Fibroblast of skin of left biceps (primary cell): Measurements from ENCODE around the gene TRPM2.
"Not testable (repeated sequence)": the region's sequence is repeated elsewhere in the genome, so short reads cannot be mapped to it uniquely, and the experiment has no call there.

Source experiments
- DNase-seq, 2 experiments: peaks; one replicate each; pipeline ENCODE4 v3.0.0-alpha.2; 2013; ENCODE audit warnings: low read depth in 2 of 2

The TRPM2 gene

GRCh38 chr21:44415073-44416025 is 61.9 kb downstream of the TRPM2 start:
- DNase-seq: no peak

GRCh38 chr21:44416193-44416592 is 62.8 kb downstream of the TRPM2 start:
- DNase-seq: no peak

- not testable (repeated sequence) for DNase-seq
Observed at GRCh38 chr21:44417621-44418107, 64.2 kb downstream of the TRPM2 start.

- DNase-seq: no peak
Observed at GRCh38 chr21:44418108-44418875, 64.9 kb downstream of the TRPM2 start.

GRCh38 chr21:44418876-44419230 is 65.4 kb downstream of the TRPM2 start:
- no peak for DNase-seq

GRCh38 chr21:44419679-44420078 is 66.3 kb downstream of the TRPM2 start:
- no peak for DNase-seq

DNA sequence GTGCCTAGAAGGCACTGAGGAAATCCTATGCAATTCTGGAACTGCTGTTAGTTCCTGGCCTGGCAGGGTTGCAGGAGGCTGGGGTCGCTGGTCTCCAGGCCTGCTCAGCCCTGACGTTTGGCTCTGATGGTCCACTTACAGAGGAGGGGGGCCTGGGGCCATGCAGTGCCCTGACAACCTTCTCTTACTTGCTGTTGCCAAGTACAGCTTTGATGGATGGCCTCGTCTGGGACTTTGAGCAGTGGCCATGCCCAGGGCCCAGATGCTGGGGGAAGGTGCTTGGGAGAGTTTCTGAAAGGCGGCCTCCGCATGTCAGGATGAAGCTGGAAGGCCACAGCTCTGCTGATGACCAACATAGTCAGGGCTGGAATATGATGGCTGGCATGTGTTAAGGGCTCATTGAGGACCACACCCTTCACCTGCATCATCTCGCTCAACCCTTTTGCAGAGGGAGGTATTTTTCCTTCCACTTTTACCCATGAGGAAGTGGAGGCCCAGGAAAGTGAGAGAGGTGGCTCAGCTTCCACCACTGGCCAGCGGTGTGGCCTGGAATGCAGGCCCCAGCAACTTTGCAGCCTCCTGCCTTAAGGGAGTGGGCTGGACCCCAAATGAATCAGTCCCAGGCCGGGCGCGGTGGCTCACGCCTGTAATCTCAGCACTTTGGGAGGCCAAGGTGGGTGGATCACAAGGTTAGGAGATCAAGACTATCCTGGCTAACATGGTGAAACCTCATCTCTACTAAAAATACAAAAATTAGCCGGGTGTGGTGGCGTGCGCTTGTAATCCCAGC is 67.2 kb downstream of the TRPM2 start:
- DNase-seq: no peak

GRCh38 chr21:44421901-44422840 is 68.8 kb downstream of the TRPM2 start:
- no peak for DNase-seq

- no peak for DNase-seq
Observed at GRCh38 chr21:44423312-44423821, 69.9 kb downstream of the TRPM2 start.

DNA sequence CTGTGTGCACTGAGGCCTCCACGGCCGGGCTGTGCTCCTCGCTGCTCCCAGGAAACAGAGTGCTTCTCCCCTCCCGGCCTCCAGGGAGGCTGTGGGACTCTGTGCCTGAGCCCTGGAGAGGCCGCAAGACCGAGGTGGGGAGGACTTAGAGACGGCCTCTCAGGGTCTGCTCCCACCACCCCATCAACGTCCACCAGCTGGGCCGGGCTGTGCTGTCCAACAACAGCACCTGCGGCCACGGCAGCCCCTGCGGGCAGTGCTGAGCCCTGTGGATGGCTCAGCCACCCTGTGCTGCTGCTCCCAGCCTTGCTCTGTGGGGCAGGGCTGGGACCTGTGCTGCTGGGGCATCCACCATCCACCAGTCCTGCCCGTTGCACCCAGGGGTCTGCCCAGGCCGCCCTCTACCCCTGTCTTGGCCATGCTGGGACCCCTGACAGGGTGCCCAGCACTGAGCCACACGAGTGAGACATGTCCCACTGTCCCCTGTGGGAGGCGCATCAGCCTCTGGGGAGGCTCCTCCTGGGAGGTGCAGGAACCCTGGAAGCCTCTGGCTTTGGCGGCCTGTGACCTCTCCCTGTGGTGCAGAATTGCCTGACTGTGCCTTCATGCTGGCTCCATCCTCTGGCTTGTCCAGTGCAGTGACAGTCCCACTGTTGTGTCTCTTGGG is 70.7 kb downstream of the TRPM2 start:
- DNase-seq: no peak

DNA sequence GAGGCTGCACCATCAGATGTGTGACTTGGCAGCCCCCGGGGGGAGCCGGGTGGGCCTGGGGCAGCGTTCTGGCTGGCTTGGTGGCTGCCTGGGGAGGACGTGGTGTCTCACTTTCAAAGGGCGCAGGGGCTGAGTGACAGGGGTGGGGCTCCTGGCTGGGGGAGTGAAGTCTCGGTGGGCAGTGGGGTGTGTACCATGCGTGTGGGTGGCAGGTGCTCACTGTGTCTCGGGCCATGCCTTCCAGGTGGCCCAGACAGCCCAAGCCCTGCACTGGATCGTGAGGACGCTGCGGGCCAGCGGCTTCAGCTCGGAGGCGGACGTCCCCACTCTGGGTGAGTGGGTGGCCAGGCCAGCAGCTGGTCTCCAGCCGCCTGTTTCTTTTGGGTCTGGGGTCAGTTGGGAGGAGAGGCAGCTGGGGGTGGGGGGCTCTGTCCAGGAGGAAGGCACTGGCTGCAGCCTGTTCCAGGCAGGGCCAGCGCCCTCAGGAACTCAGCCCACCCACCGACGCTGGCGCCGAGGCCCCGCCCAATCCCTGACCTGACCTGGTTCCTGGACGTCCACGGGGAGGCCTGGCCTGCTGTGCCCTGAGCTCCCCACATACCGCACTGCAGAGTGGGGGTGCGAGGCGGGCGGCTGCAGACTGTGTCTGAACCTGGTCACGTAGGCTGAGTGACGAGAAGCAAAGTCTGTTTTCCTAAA is 71.3 kb downstream of the TRPM2 start:
- DNase-seq: no peak

GRCh38 chr21:44425307-44425894 is 72.0 kb downstream of the TRPM2 start:
- DNase-seq: no peak

- no peak for DNase-seq
Observed at GRCh38 chr21:44425895-44426662, 72.7 kb downstream of the TRPM2 start.

DNA sequence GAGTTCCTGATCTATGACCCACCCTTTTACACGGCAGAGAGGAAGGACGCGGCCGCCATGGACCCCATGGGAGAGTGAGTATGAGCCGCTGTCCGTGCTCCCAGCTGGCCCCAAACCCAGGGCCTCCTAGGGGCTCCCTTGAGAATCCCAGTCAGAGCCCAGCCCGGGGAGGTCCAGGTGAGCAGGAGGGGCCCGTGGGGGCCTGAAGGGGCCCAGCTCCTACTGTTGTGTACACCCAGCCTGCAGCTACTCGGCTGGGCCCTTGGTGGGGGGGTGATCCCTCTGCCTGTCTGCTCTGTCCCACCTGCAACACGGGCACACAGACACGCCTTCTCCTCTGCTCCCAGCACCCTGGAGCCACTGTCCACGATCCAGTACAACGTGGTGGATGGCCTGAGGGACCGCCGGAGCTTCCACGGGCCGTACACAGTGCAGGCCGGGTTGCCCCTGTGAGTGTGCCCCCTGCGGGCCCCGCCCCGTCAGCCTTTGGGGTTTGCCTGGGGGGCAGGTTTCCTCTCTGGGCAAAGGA is 73.3 kb downstream of the TRPM2 start:
- no peak for DNase-seq

GRCh38 chr21:44427241-44428120 is 74.1 kb downstream of the TRPM2 start:
- DNase-seq: no peak

- no peak for DNase-seq
Observed at GRCh38 chr21:44428281-44428960, 75.0 kb downstream of the TRPM2 start.
